ENCODE results near the gene PHIP.

The PHIP gene

DNA sequence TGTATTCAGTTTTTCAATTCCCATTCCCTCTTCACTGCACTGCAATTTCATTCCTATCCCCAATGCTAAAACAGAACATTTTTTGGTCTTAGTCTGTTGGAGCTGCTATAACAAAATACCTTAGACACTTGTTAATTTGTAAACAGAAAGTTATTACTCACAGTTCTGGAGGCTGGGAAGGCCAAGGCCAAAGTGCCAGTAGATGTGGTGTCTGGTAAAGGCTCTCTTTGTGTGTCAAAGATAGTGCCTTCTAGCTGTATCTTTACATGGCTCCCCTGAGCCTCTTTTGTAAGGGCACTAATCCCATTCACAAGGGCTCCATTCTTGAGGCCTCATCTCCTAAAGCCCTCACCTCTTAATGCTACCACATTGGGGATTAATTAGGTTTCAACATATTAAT is 40.0 kb downstream of the PHIP start:
- no peak for TF ChIP-seq CTCF (conservative IDR thresholded peaks at IDR 0.05; ENCODE audit: low read length)
- no peak for DNase-seq (ENCODE audit: low read depth)
- H3K4me3 ChIP-seq (ENCODE audit: low read length) = no peak overlapping the region

DNA sequence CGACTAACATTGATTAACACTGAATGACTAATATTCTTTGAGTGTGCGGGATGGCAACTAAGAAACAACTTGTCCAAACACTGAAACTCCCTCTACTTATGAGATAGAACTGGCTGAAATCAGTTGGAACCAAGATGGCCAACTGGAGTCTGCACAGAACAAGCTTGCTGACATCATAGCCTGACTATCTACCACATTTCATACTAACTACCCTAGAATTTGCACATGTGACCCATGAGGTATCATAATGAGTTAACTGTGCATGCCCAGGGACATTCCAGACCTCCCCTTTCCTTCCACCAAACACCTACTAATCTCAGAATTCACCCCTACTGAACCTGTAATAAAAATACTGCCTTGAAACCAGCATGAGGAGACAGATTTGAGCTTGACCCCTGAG is 43.2 kb downstream of the PHIP start:
- no peak for TF ChIP-seq CTCF (conservative IDR thresholded peaks at IDR 0.05; ENCODE audit: low read length)
- no peak overlapping the region for H3K4me3 ChIP-seq (ENCODE audit: low read length)
- DNase-seq (ENCODE audit: low read depth) = peak; percentile 8

GRCh38 chr6:79033279-79033678 is 44.8 kb downstream of the PHIP start:
- DNase-seq (ENCODE audit: low read depth) = no peak
- no peak overlapping the region for H3K4me3 ChIP-seq (ENCODE audit: low read length)
- no peak for TF ChIP-seq CTCF (conservative IDR thresholded peaks at IDR 0.05; ENCODE audit: low read length)

DNA sequence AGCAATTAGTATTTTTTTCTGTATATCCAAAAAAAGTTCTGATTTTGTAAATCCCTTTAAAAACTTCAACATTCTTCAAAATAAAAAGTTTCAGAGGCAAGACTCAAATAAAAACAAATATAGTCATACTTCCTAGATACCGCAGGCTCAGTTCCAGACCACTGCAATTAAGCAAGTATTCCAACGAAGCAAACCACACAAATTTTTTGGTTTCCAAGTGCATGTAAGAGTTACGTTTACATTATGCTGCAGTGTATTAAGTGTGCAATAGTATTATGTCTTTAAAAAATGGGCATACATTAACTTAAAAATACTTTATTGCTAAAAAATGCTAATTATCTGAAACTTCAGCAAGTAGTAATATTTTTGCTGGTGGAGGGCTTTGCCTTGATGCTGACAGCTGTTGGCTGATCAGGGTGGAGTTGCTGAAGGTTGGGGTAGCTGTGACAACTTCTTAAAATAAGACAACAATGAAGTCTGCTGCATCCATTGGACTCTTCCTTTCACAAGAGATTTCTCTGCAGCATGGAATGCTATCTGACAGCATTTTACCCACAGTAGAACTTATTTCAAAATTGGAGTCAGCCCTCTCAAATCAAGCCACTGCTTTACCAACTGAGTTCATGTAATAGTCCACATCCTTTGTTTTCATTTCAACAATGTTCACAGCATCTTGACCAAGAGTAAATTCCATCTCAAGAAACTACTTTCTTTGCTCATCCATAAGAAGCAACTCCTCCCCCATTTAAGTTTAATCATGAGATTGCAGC is 46.0 kb downstream of the PHIP start:
- DNase-seq (ENCODE audit: low read depth) = peak; percentile 85
- H3K4me3 ChIP-seq (ENCODE audit: low read length) = no peak overlapping the region
- no peak for TF ChIP-seq CTCF (conservative IDR thresholded peaks at IDR 0.05; ENCODE audit: low read length)

DNA sequence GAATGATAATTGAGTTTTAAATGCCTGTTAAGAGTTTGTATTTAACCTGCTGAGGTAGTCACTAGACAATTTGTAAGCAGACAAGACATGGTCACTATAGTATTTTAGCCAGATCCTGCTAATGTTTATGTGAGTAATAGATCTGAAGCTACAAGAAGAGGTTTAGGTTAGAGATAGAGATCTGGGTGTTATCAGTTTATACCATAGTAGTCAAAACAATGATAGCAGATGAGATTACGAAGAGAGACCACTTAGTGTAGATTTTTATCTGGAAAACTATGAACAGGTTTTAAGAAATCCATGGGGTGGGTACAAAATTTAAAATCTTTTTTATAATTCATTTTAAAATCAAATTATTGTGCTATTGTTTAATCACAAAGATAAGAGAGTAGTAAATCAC is 47.5 kb downstream of the PHIP start:
- TF ChIP-seq CTCF (conservative IDR thresholded peaks at IDR 0.05; ENCODE audit: low read length) = no peak

GRCh38 chr6:79030023-79030422 is 48.0 kb downstream of the PHIP start:
- no peak for TF ChIP-seq CTCF (conservative IDR thresholded peaks at IDR 0.05; ENCODE audit: low read length)
- no peak for DNase-seq (ENCODE audit: low read depth)
- no peak overlapping the region for H3K4me3 ChIP-seq (ENCODE audit: low read length)

More for the DNA sequence above, 47.5 kb downstream of the PHIP start:
- H3K4me3 ChIP-seq (ENCODE audit: low read length) = no peak overlapping the region
- no peak for DNase-seq (ENCODE audit: low read depth)

GRCh38 chr6:79028641-79029314 is 49.3 kb downstream of the PHIP start:
- H3K4me3 ChIP-seq (ENCODE audit: low read length) = no peak overlapping the region
- TF ChIP-seq CTCF (conservative IDR thresholded peaks at IDR 0.05; ENCODE audit: low read length) = no peak
- DNase-seq (ENCODE audit: low read depth) = peak; percentile 55

Data from AG10803 (cell line).